ENCODE data around the gene COL21A1. TPM values are rescaled to one million over a fixed set of nuclear protein-coding genes. Genes with fewer than 3 reads are reported as not detected.

Gene COL21A1
- total RNA-seq, 4 donors from 2014 or later, result 2.4 to 135 (median 18.4) TPM

GRCh38 chr6:56156643-56157042, 90.7 kb downstream of the COL21A1 start:
- H3K27me3 ChIP-seq, result no peaks in the 10 kb centered on the region
- intact Hi-C loops (cut with DNase I; ENCODE audit: low total_unique reads), result no loop called here
- H3K9me3 ChIP-seq, result no peaks in the 10 kb centered on the region
- H3K4me1 ChIP-seq, result no peaks in the 10 kb centered on the region
- no peak overlapping the region for H3K27ac ChIP-seq
- H3K36me3 ChIP-seq, result no peaks in the 10 kb centered on the region
- no peak overlapping the region for H3K4me3 ChIP-seq
- TF ChIP-seq, protein P1, sequence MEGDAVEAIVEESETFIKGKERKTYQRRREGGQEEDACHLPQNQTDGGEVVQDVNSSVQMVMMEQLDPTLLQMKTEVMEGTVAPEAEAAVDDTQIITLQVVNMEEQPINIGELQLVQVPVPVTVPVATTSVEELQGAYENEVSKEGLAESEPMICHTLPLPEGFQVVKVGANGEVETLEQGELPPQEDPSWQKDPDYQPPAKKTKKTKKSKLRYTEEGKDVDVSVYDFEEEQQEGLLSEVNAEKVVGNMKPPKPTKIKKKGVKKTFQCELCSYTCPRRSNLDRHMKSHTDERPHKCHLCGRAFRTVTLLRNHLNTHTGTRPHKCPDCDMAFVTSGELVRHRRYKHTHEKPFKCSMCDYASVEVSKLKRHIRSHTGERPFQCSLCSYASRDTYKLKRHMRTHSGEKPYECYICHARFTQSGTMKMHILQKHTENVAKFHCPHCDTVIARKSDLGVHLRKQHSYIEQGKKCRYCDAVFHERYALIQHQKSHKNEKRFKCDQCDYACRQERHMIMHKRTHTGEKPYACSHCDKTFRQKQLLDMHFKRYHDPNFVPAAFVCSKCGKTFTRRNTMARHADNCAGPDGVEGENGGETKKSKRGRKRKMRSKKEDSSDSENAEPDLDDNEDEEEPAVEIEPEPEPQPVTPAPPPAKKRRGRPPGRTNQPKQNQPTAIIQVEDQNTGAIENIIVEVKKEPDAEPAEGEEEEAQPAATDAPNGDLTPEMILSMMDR (IDR thresholded peaks at IDR 0.05), result no peak
- TF ChIP-seq POLR2A (IDR thresholded peaks at IDR 0.05), result no peak
- no peak for DNase-seq

DNA sequence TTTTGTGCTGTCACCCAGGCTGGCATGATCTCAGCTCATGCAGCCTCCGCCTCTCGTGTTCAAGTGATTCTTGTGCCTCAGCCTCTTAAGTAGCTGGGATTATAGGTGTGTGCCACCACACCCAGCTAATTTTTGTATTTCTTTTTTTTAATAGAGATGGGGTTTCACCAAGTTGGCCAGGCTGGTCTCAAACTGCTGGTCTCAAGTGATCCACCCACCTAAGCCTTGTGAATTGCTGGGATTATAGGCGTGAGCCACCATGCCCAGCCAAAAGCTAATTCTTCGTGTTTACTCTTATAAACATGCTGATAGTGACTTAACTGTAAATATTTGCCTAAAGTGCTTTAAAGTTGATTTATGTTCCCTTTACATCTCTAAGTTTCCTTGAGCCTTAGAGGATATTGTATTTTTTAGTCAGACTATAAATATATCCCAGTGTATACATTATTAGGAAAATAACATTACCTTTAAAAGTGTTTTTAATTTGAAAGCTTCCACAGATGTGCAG, 91.7 kb downstream of the COL21A1 start:
- no peaks in the 10 kb centered on the region for H3K27me3 ChIP-seq
- no peaks in the 10 kb centered on the region for H3K9me3 ChIP-seq
- intact Hi-C loops (cut with DNase I; ENCODE audit: low total_unique reads), result no loop called here
- TF ChIP-seq POLR2A (IDR thresholded peaks at IDR 0.05), result no peak
- TF ChIP-seq, protein P1 (IDR thresholded peaks at IDR 0.05), result no peak
- no peak for DNase-seq
- no peak overlapping the region for H3K27ac ChIP-seq
- H3K36me3 ChIP-seq, result no peaks in the 10 kb centered on the region
- H3K4me1 ChIP-seq, result no peaks in the 10 kb centered on the region
- H3K4me3 ChIP-seq, result no peak overlapping the region

- no peaks in the 10 kb centered on the region for H3K27me3 ChIP-seq
- H3K36me3 ChIP-seq, result no peaks in the 10 kb centered on the region
- DNase-seq, result no peak
- intact Hi-C loops (cut with DNase I; ENCODE audit: low total_unique reads), result no loop called here
- H3K4me1 ChIP-seq, result no peaks in the 10 kb centered on the region
- TF ChIP-seq POLR2A (IDR thresholded peaks at IDR 0.05), result no peak
- TF ChIP-seq, protein P1 (IDR thresholded peaks at IDR 0.05), result no peak
- H3K4me3 ChIP-seq, result no peak overlapping the region
- H3K9me3 ChIP-seq, result no peaks in the 10 kb centered on the region
- H3K27ac ChIP-seq, result no peak overlapping the region
These were observed 93.3 kb downstream of the COL21A1 start for GRCh38 chr6:56154076-56154475.

- Histone ChIP-seq H3K36me3 (no peaks in the 10 kb centered on the region), H3K27ac (no peak overlapping the region), H3K9me3 (no peaks in the 10 kb centered on the region), H3K4me3 (no peak overlapping the region), H3K27me3 (no peaks in the 10 kb centered on the region), H3K4me1 (no peaks in the 10 kb centered on the region)
- TF ChIP-seq POLR2A (IDR thresholded peaks at IDR 0.05), result no peak
- TF ChIP-seq, protein P1 (IDR thresholded peaks at IDR 0.05), result no peak
- no peak for DNase-seq
- intact Hi-C loops (cut with DNase I; ENCODE audit: low total_unique reads), result no loop called here
These were observed 94.8 kb downstream of the COL21A1 start for GRCh38 chr6:56152611-56153010.

GRCh38 chr6:56151609-56152224, 95.7 kb downstream of the COL21A1 start:
- intact Hi-C loops (cut with DNase I; ENCODE audit: low total_unique reads), result no loop called here
- no peak for DNase-seq
- Histone ChIP-seq H3K4me3 (no peak overlapping the region), H3K4me1 (no peaks in the 10 kb centered on the region), H3K9me3 (no peaks in the 10 kb centered on the region), H3K36me3 (no peaks in the 10 kb centered on the region), H3K27ac (no peak overlapping the region), H3K27me3 (no peaks in the 10 kb centered on the region)
- no peak for TF ChIP-seq POLR2A (IDR thresholded peaks at IDR 0.05)
- TF ChIP-seq, protein P1 (IDR thresholded peaks at IDR 0.05), result no peak

Measured in uterus (tissue), 4 donors.